ENCODE measurements around the gene ZSWIM8.

The ZSWIM8 gene

GRCh38 chr10:73836427-73836980 is 51.1 kb downstream of the ZSWIM8 start:
- TF ChIP-seq ZFX (IDR thresholded peaks at IDR 0.05) (no peak), CTCF (conservative IDR thresholded peaks at IDR 0.05) (no peak)
- H3K27ac ChIP-seq: no peak overlapping the region

GRCh38 chr10:73837072-73837471 is 51.7 kb downstream of the ZSWIM8 start:
- H3K27ac ChIP-seq: no peak overlapping the region

GRCh38 chr10:73838008-73838567 is 52.7 kb downstream of the ZSWIM8 start:
- TF ChIP-seq ZFX (IDR thresholded peaks at IDR 0.05): no peak
- TF ChIP-seq CTCF (conservative IDR thresholded peaks at IDR 0.05): no peak
- H3K27ac ChIP-seq: no peak overlapping the region

More at GRCh38 chr10:73837072-73837471, 51.7 kb downstream of the ZSWIM8 start:
- TF ChIP-seq ZFX (IDR thresholded peaks at IDR 0.05): no peak
- TF ChIP-seq CTCF (conservative IDR thresholded peaks at IDR 0.05): no peak

GRCh38 chr10:73838827-73839226 is 53.4 kb downstream of the ZSWIM8 start:
- TF ChIP-seq ZFX (IDR thresholded peaks at IDR 0.05): no peak
- TF ChIP-seq CTCF (conservative IDR thresholded peaks at IDR 0.05): no peak
- no peak overlapping the region for H3K27ac ChIP-seq

GRCh38 chr10:73839276-73839966 is 54.0 kb downstream of the ZSWIM8 start:
- no peak overlapping the region for H3K27ac ChIP-seq
- TF ChIP-seq CTCF (conservative IDR thresholded peaks at IDR 0.05) (no peak), ZFX (IDR thresholded peaks at IDR 0.05) (no peak)

- H3K27ac ChIP-seq: no peak overlapping the region
- no peak for TF ChIP-seq CTCF (conservative IDR thresholded peaks at IDR 0.05)
- TF ChIP-seq ZFX (IDR thresholded peaks at IDR 0.05): no peak
These were observed 54.6 kb downstream of the ZSWIM8 start for GRCh38 chr10:73840056-73840402.

GRCh38 chr10:73840403-73841060 is 55.1 kb downstream of the ZSWIM8 start:
- no peak for TF ChIP-seq CTCF (conservative IDR thresholded peaks at IDR 0.05)
- no peak for TF ChIP-seq ZFX (IDR thresholded peaks at IDR 0.05)
- H3K27ac ChIP-seq: no peak overlapping the region
